ENCODE measurements around the gene FTO.

The FTO gene

DNA sequence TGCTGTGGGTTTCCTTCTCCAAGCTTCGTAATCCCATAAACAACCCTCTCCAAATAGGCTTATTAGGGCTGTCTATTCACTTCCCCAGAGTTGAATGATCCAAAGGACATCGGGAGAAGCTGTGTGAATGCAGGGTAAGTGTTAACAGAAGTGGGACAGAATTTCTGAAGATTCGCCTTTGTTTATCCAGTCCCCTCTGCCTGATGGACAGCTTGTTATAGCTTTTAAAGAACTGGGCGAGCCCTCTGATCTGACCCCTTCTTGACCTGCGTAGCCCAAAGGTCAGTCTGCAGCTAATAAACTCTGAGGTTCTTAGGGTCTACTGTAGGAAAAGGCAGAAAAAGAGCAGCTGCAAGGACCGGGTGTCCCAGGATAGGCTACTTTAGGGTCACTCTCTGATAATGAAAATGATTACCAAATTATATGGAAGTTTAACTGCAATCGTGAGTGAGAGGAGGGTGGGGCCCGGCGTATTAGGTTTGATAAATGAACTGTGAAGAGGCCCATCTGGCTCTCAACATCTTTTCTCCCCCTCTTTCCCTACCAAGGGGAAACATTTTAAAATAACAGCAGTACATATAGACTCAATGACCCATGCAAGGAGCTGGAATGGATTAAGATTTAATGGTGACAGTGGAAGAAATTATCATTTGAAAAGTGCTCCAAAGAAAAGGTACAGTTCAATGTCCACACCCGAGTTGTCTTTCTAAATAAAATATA lies 233.4 kb downstream of the FTO start:
- DNase-seq (ENCODE audit: low spot score) = no peak

DNA sequence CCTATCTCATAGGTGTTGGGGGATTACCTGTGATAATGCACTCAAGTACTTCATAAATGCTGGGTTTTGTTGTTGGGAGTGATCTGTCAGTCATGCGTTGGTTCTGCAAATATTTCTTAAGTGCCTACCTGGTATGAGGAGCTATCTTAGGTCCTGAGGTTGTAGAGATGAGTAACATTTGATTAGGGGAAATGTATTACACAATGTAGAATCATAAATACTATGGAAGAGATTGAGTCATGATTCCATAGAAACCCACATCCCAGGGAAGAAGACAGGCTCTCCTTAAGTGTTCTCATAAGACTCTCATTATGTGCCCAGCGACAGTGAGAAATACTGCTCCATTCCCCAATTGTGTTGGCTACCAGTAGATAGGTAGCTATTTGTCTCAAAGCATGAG lies 240.1 kb downstream of the FTO start:
- DNase-seq (ENCODE audit: low spot score) = no peak

DNA sequence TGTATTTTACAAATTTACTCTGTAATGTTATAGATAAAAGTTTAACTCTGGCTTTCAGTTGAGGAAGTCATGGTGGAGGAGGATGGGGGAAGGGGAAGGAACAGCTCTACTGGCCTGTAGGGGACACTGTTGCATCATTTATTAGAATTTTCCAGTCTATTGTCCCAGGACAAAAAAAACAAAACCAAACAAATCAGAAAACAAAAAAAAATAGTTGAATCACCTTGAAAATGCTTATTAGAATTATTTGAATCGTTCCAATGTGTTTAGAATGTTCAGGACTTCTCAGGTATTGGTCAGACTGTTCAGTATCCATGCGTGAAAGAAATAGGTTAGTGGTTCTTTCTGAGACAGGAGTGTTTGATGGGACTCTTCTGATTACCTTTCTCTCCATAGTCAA lies 242.0 kb downstream of the FTO start:
- DNase-seq (ENCODE audit: low spot score) = no peak

DNA sequence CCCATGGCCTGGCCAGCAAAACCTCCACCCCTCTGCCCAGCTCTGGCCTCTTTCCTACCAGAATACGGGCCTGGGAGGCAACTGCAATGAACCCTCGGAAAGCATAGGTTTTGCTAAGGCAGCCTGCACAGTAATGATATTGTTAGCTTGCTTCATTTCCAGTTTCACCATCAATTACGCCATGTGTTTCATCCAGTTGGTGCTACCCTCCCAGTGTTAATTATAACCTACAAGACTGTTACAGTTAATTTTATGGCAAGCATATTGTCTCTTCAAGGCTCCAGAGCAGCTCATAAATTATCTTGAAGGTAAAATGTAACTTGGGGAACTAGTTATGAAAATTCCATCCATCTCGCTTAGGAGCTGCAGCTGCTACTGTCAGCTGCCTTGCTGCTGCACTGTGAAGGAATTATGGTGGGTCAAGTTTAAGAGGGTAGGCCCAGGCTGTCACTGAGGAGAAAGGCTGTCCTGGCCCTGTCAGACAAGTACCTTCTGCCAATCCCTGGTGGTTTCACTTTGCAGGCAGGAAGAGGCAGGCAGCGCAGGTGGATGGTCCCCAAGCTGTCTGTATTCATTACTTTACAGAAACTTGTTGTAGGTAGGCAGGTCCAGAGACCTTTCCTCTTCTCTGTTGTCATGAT lies 242.9 kb downstream of the FTO start:
- DNase-seq (ENCODE audit: low spot score) = no peak

DNA sequence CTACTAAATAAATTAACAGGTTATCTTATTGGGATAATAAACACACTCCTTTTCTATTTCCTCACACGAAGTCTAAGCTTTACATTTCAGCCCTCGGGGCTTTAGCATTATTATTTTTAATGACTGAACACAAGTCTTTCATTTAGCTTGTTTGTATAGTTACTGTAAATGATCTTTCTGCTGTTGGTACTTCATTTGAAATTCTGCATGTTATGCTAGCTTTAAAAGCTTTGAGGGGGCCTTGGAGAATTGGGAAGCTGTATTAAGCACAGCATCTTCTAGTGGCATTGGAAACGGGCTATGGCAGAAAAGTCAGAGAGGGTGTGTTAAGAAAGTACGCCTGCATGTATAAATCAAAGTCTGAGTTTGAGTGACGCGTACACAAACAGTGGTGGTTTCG lies 243.7 kb downstream of the FTO start:
- DNase-seq (ENCODE audit: low spot score) = no peak

DNA sequence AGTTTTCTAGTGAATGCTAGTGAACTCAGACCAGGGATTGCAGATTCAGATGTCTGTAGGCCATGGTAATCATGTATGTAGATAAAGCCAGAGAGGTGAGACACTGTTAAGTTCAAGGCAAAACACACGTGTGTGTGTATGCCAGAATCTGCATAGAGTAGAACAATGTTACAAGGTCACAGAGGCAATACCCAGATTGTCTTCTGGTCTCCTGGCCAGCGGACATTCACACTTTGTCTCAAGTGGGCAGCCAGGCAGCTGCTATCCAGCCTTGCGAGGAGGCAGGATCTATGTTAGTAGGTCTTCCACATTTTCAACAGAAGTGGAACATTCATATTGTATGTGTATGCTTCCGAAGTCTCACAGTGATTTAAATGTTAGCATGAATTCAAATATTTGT lies 244.4 kb downstream of the FTO start:
- DNase-seq (ENCODE audit: low spot score) = no peak

DNA sequence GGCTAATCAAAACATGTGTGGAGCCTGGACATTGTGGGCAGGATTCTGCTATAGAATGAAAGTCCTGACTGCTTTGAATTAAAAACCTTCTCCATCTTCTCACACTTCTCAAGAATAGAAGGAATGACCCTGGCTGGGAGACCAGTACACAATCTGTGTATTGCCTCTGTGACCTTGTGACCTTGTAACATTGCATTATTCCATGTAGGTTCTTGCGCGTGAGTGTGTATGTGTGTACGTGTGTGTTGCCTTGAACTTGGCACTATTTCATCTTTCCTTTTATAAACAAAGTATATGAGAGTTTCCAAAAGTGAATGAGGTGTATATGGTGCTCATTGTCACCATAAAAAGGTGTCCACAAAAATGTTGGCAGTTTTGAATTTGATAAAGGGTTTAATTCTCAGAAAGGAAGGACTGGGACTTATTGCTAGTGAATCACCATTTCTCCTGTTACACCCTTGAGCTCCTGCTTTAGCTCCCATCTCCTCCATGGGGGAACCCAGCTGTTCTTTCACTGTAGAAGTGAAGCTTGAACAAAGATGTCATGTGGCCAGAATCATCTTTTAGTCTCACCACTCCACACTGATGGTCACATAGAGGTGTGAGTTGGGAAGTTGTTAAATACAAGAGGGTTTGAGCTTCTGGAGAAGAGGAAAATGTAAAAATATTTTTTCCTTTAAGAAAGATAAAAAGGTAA lies 244.9 kb downstream of the FTO start:
- DNase-seq (ENCODE audit: low spot score) = no peak

DNA sequence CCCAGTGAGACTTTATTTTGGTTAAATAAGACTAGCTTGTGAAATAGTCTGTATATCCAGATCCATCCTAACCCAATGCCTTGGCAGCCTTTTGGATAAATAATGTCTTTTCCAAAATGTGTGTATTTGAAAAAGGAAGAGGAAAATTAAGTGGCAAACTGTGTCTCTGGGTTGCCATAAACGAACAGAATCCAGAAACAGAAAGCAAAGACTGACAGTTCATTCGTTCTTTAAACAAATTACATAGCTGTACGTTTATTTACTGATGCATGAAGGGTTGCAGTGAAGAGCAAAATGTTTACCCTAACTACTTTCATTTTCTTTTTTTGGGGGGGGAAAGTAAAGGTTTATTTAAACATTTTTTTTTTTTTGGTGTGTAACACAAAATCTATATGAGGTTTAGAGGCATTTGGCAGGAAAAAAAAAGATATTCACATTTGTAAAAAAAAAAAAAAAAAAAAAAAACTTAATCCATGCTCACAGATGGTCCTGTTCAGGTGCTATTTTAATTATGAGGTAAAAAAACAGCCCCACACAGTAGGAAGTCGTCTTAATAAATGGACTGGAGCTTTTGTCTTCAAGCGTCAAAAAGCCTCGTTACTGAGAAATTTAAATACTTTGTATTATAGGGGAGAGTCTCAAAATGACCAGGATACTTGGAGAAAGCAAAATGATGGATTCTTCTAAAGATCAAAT lies 245.9 kb downstream of the FTO start:
- DNase-seq (ENCODE audit: low spot score) = peak; percentile 55

DNA sequence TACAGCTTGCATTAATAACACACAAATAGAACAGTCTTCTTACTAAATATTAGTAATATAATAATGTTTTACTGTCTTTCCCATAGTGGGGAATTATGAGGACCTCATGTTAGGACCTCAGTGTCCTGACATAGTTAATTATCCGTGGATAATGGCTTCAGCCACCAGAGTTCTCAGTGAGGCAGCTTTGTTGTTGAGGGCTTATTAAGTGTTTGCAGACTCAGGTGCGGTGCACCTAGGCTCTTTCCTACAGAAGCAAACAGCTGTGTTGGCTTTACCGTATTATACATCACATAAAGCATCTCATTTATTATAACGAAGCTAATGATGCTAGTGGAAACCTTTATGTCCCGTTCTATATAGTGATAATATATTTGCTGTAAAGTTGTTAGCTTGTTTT lies 246.7 kb downstream of the FTO start:
- no peak for DNase-seq (ENCODE audit: low spot score)

DNA sequence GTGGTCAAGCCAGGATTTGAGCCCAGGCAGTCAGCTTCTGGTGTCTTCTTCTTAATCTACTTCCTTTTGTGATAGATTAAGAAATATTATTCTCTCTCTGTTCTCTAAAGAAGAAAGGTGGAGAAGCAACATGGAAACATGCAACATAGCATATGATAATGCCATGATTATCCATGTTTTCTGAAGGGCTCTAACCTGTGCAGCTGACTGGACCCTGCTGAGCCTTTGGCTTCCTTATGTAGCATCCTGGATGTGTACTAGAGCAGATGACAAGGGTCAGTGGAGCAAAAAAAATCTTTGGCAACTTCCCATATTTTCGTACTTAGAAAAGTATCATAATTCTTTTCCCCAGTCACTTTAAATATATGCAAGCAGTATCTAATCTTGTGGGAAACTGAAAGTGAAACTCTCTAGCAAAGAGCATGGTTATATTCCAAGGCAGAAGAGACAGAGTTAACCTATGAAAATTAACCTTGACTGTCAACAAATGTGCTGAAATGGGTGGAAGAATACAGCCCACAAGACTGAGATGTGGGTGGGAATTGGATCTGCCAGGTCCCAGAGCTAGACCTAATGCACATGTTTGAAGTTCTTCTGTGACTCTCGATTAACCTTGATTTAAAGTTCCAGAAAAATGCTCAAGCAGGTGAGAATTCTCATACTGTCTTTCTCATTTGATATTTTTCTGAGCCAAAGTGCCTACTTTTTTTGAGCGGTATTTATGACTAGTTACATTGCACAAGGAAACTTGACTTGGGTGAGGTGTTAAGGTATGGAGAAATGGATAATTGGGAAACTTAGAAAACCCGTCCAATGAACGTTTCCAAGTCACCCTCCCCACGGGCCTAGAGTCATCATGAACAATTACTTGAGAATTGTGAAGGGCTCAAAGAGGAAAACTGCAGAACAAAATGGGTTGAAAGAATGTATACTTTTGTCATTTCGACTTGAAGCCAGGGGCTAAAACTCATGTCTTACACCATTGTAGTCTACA lies 248.6 kb downstream of the FTO start:
- DNase-seq (ENCODE audit: low spot score) = no peak

DNA sequence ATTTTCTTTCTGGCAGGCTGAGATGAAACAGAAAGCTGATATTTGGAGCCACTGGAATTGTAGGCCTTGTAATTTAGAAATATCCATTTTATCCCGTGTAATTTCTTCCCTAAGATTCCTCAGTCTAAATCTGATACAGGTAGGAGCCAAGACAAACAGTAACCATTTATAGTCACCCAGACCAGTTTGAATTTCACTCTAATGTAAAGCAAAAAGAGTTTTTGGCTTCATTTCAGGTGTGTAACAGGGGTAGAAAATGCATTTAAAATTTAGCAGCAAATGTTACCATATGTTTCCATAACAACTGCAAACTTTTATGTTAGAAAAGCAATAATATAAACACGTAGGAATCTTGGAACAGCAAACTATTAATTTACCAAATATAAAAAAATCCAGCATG lies 249.4 kb downstream of the FTO start:
- DNase-seq (ENCODE audit: low spot score) = no peak

DNA sequence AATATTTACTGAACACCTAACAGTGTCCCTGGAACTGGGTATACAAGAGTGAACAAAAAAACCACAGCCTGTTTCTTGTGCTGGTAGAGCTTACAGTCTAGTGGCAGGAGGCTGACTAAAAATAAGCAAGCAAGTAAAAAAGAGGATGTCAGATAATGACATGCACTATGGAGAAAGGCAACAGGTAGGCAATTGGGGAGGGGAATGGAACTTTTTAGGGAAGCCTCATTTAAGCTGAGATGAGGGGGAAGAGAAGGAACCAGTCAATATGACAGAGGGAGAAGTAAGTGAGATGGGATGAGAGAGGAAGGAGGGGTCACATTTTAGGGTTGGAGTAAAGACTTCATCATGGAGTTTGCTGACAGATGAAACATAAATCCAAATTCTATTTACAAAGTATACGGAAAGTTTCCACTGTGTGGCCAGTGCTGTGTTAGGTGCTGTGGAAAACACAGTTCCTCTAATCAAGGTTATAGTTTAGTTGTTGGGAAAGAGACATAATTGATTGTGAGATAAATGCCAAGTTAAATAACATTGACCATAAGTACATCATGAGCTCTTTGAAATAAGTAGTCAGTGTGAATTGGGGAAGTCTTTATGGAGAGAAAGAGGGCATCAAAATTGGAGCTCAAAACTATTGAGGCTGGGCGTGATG lies 251.4 kb downstream of the FTO start:
- no peak for DNase-seq (ENCODE audit: low spot score)

DNA sequence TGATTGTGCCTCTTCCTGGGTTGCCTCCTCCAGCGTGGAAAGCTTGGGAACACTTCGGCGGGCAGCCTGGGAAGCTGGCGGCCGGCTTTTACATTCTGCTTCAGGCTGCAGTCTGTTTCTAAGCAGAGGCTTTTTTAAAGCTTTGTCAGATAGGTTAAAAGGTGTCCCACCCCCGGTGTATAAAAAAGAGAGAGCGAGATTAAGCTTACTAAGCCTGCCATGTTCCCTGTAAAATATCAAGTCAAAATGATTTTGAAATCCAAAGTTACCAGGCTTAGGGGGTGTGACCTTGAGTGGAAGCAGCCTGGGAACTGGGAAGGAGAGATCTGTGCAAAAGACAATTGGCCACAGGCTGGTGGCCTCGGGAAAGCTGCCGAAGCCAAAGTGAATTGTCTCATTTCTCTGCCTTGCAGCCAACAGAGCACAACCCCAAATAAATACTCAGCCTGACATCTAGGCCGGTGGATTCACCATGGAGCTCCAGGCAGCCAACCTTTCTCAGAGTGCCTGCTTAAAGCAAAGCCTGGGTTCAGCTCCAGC lies 254.5 kb downstream of the FTO start:
- DNase-seq (ENCODE audit: low spot score) = peak; percentile 34

DNA sequence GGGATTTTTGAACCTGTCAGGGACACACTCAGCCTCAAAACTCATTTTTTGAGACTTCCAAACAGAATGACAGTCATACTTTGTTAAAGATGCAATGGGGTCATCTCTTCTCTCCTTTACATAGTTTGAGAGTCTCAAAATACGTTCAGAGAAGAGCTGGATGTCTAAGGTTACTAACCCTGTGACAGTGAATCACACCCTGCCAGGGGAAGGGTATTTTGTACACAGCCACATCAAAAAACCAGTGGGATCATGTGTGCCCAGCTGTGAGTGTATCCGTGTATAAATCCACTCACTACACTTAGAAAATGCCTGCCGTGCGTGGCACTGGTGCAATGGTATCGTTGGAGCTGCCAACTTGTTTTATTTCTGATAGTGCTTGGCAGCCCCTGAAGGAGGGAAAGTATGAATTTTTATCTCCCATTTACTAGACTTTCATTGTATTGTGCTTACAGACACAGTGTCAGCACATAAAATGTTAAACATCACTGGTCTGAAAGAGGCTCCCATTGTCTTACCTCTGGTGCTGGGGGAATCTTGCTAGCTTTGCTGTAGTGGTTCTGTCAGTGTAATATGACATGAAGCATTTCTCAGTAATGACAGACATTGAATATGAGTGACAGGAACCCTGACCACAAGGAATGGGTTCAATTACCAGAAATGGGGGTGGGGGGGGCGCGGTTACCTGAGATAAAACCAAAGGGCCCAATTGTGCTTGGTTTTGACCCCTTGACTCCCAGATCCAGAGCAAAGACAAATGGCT lies 256.3 kb downstream of the FTO start:
- DNase-seq (ENCODE audit: low spot score) = no peak

DNA sequence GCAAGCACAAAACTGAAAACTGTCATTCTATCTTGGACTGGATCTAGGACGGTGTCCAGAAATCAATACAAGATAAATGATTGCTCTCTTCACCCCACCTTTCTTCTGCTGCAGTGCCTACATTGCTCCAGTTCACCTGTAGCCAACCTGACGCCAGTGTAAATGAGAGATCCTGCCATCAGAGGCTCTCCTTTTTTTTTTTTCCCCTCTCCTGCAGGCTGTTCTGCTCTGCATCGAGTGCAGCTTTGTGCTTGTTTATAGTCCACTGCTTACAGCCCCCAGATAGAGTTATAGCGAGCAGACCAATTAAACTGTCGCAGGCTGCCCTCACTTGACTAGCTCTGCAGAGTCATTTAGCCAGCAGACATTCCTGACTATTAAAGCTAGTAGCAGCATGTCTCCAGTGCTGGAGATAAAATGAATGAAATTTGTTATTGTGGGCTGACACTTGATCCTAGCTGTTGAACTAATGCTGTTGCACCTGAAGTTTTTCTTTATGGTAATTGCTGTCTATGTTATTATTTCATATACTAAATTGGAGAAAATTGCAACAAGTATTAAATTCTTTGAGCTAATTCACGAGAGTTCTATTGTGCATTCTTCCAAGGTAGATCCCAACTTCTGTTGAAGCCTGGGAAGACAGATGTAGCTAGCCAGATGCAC lies 257.1 kb downstream of the FTO start:
- DNase-seq (ENCODE audit: low spot score) = no peak

DNA sequence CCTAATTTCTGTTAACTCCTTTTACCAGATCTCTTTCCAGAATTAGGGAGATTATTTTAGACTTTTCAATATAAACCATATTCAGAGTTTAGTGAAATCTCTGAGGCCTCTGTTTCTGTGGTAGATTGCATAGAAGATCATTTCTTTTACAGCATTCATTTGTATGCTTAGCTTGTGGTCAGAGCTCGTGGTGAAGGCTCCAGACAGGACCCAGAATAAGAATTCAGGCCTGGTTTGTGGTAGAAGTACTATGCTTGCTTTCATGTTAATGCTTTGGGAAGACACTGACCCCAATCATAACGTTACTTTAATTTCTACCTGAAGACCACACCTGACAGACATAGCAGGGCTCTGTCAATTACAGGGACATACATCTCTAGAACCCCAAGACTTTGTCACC lies 258.1 kb downstream of the FTO start:
- DNase-seq (ENCODE audit: low spot score) = no peak

DNA sequence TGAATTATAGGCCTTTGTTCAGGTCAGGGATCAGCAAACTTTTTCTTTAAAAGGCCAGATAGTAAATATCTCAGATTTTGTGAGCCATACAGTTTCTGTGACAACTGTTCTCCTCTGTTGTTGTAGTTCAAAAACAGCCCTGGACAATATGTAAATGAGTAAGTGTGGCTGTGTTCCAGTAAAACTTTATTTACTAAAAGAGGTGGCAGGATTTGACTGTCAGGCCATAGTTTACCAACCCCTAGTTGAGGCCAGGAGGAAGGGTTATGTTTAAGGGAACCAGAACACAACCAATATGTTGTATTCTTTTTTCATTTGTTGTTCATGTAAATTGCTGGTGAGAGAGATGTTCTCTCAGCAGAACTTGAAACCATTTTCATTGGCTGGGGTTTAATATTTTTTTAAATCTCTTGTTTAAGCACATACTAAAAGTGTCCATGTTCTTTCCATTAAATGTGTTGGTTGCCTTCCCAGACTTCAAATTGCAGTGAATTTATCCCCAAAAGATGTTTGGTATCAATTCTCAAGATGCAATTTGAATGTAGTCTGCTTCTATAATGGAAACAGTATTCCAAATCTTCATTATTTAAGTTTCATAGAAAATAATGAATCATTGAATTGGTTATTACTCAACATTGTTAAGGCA lies 260.3 kb downstream of the FTO start:
- no peak for DNase-seq (ENCODE audit: low spot score)

DNA sequence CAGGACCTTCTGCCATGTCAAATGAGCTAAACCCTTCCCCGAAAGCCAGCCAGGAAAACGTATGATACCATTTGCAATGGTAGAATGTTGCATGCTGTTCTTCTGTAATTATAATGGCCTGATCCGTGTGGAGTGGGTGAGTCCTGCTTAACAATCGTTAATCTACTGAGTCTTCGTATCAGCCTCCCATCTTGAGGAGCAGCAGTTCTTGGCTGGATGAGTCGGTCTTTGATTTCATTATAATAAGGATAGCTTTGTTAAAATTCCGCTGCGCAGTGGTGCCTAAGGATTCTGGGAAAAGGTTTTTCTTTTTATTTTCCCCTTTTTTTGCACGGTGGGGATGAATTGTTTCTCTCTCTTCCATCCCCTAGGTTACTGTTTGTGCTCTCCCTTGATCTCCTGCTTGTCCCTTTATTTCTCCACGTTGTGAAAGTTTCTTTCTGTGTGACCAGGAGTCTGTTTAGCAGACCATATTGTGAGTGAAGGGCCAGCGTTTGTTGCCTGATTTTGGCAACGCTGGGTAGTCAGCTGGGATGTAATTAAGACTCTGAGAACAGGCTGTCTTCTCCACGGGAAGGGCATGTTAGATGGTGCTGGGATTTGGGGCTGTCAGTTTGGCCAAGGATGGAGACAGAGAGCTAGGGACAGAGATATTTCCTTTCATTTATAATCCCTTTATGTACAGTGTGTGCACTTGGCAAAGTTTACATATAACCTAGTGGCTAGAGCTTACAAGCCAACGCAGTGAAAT lies 263.0 kb downstream of the FTO start:
- DNase-seq (ENCODE audit: low spot score) = peak; percentile 98
